Large intestine (tissue), 3 donors: ENCODE data around the gene ACSL3. TPM values are rescaled to one million over a fixed set of nuclear protein-coding genes. Genes with fewer than 3 reads are reported as not detected.

Source experiments
- DNase-seq, 2 donors: peaks; one replicate each; pipeline versions ENCODE4 v3.0.0 to v3.0.0-alpha.2; 2013
- H3K27ac ChIP-seq: one replicate; pipeline ENCODE4 v1.5.1; 2013; ENCODE audit warnings: low read length
- H3K27me3 ChIP-seq: 2 replicates; pipeline ENCODE4 v1.6.1; 2013; ENCODE audit warnings: low read length; ENCODE audit not compliant: control insufficient read depth, insufficient read depth
- H3K36me3 ChIP-seq: 2 replicates; pipeline ENCODE4 v1.6.1; 2013; ENCODE audit warnings: low read length; ENCODE audit not compliant: control insufficient read depth, insufficient read depth
- H3K4me1 ChIP-seq: one replicate; pipeline ENCODE4 v1.6.1; 2013; ENCODE audit warnings: low read length; ENCODE audit not compliant: control insufficient read depth, insufficient read depth
- H3K4me3 ChIP-seq: one replicate; pipeline ENCODE4 v1.5.1; 2013; ENCODE audit warnings: low read length
- H3K9me3 ChIP-seq: one replicate; pipeline ENCODE4 v1.6.1; 2013; ENCODE audit warnings: mild to moderate bottlenecking, low read depth, low read length, moderate library complexity; ENCODE audit not compliant: control insufficient read depth
- WGBS: methylation state at CpG from one replicate; pipeline ENCODE4 v1.1.5; 2013; ENCODE audit warnings: low lambda C conversion rate; ENCODE audit not compliant: insufficient coverage; 5-methylcytosine and 5-hydroxymethylcytosine counted together
- polyA plus RNA-seq: library from polyadenylated mRNA; unstranded; fragments of 120-200 nt; gene quantifications from one replicate; pipeline ENCODE4 v1.2.1, GENCODE V29; 2013

Gene ACSL3
- polyA plus RNA-seq, 1 donor = 34.8 TPM

DNA sequence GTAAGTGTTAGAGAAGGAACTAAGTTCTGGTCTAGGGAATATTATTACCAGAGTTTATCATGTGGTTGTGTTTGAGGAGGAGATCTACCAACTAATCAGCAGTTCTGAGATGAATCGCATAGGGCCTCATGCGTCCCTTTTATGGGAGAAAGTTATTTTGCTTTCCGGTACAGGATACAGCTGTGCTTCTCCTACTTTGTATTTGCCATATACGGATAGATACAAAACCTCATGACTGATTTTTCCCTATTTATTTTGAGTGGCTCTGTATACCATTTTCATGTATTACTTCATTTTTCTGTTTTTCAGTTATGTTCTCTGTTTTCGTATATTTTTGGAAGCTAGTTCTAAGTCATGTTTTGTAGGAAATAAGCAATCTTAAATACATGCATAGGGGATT is 66.8 kb downstream of the ACSL3 start:
- no peaks in the 10 kb centered on the region for H3K9me3 ChIP-seq
- H3K27ac ChIP-seq = no peak overlapping the region
- no peak for DNase-seq
- no peaks in the 10 kb centered on the region for H3K27me3 ChIP-seq
- H3K4me1 ChIP-seq = no peaks in the 10 kb centered on the region
- H3K4me3 ChIP-seq = no peak overlapping the region
- 90% methylated on average over 2 of the region's 5 CpGs for WGBS
- H3K36me3 ChIP-seq = peaks cover 39% of the 10 kb centered on the region

DNA sequence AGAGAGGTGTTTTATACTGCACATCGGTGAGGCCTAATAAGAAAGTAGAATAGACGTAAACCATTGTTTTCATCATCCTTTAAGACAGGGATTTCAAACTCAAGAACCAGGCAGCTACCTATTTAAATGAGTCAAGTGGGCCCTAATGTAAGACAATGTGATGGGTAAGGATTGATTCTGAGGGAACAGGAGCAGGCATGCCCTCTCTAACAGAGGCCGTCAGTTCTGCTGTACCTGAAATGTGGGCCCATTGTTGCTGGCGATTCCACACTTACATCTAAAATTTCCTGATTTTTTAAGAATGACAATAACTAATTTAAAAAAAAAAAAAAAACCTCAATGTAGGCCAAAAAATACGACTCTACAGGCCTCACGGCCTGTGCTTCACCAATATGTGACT is 67.5 kb downstream of the ACSL3 start:
- no peaks in the 10 kb centered on the region for H3K27me3 ChIP-seq
- H3K4me1 ChIP-seq = no peaks in the 10 kb centered on the region
- no peaks in the 10 kb centered on the region for H3K9me3 ChIP-seq
- peaks cover 38% of the 10 kb centered on the region for H3K36me3 ChIP-seq
- H3K27ac ChIP-seq = no peak overlapping the region
- 92% methylated on average over 2 of the region's 6 CpGs for WGBS
- no peak for DNase-seq
- H3K4me3 ChIP-seq = no peak overlapping the region

DNA sequence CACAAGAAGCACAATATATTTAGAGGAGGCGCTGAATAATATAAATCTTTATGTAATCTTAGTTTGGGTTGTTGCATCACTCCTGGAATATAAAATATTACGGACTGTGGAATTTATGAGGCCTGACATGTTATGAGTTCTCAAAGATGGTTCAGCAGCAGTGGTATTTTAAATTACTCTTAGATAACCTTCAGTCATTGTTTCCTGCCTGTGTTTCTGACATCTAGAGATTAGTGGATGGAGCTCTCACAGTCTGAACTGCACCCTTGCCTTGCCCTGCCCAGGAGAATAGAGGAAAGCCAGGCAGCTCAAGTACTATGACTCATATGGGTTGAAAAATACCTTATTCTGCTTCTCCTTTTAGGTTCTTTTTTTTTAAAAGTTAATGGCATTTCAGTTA is 70.0 kb downstream of the ACSL3 start:
- Histone ChIP-seq H3K4me1 (no peaks in the 10 kb centered on the region), H3K9me3 (no peaks in the 10 kb centered on the region), H3K36me3 (peaks cover 41% of the 10 kb centered on the region), H3K27ac (no peak overlapping the region), H3K4me3 (no peak overlapping the region), H3K27me3 (no peaks in the 10 kb centered on the region)
- no peak for DNase-seq
- WGBS = 67% methylated on average over 1 of the region's 2 CpGs

DNA sequence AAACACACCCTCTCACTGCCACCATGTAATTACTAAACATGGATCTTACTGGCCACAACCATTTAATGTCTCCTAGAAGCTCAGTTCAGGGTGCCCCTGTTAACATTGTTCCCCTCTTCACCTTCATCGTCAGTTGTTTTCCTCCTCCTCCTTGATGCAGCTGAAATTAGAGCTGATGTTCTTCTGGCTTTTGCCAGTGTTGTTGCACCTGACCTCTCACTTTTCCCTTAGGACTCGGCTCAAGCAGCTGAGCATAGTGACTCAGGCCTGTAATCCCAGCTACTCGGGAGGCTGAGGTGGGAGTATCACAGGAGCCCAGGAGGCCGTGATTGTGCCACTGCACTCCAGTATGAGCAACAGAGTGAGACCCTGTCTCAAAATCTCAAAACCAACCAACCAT is 70.8 kb downstream of the ACSL3 start:
- no peaks in the 10 kb centered on the region for H3K9me3 ChIP-seq
- H3K36me3 ChIP-seq = peaks cover 41% of the 10 kb centered on the region
- no peaks in the 10 kb centered on the region for H3K27me3 ChIP-seq
- no peaks in the 10 kb centered on the region for H3K4me1 ChIP-seq
- H3K27ac ChIP-seq = no peak overlapping the region
- WGBS = no CpG with 5 or more reads among the region's 4 CpGs
- DNase-seq = no peak
- H3K4me3 ChIP-seq = no peak overlapping the region

DNA sequence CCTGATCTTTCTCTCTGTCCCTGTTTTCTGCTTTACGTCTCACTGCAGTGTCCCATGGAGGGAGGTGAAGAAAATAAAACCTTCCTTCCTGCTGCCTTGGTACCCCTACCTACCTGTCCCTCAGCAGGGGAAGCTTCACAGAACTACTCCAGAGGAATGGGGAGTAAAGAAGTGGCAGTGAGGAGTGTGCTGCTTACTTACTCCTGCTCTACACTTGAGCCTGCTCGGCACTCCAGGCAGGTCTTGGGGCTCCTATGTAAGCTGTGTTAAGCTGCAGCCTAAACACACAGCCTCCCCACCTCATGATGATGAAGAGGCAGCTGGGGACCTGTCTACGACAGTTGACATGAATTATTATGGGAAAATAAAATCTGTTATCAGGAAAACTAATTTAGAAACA is 72.6 kb downstream of the ACSL3 start:
- Histone ChIP-seq H3K4me3 (no peak overlapping the region), H3K27me3 (no peaks in the 10 kb centered on the region), H3K4me1 (no peaks in the 10 kb centered on the region), H3K27ac (no peak overlapping the region), H3K9me3 (peaks cover 8% of the 10 kb centered on the region), H3K36me3 (peaks cover 33% of the 10 kb centered on the region)
- no peak for DNase-seq
- WGBS = 100% methylated on average over 1 of the region's 3 CpGs

DNA sequence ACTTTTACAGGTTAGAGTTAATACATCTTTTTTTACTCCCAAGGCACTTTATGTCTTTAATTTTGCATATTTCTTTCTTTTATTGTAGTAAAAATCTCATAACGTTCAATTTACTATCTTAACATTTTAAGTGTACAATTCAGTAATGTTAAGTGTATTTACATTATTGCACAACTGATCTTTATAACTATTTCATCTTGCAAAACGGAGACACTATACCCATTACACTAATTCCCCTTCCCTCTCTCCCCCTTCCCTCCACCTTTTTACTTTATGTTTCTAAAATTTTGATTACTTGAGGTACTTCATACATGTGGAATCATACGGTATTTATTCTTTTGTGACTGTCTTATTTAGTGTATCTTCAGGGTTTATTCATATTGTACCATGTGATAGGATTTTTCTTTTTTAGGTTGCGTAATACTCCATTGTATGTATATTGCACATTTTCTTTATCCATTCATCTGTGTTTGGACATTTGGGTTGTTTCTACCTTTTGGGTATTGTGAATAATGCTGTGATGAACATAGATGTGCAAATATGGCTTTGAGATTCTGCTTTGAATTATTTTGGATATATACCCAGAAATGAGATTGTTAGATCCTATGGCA is 75.0 kb downstream of the ACSL3 start:
- WGBS = 89% methylated on average over 3 of the region's 4 CpGs
- H3K27ac ChIP-seq = no peak overlapping the region
- no peaks in the 10 kb centered on the region for H3K27me3 ChIP-seq
- H3K36me3 ChIP-seq = peaks cover 37% of the 10 kb centered on the region
- no peaks in the 10 kb centered on the region for H3K4me1 ChIP-seq
- H3K4me3 ChIP-seq = no peak overlapping the region
- DNase-seq = no peak
- peaks cover 13% of the 10 kb centered on the region for H3K9me3 ChIP-seq

DNA sequence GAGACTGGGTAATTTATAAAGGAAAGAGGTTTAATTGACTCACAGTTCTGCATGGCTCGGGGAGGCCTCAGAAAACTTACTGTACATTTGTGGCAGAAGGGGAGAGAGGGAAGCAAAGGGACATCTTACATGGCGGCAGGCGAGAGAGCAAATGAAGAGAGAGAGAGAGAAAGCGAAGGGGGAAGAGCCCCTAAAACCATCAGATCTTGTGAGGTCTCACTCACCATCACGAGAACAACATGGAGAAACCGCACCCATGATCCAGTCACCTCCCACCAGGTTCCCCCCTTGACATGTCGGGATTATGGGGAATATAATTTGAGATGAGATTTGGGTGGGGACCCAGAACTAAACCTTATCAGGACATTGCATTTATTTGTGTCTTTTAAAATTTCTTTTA is 75.9 kb downstream of the ACSL3 start:
- Histone ChIP-seq H3K4me1 (no peaks in the 10 kb centered on the region), H3K27me3 (no peaks in the 10 kb centered on the region), H3K27ac (no peak overlapping the region), H3K9me3 (peaks cover 13% of the 10 kb centered on the region), H3K36me3 (peaks cover 33% of the 10 kb centered on the region), H3K4me3 (no peak overlapping the region)
- WGBS = 100% methylated on average over 1 of the region's 7 CpGs
- no peak for DNase-seq

DNA sequence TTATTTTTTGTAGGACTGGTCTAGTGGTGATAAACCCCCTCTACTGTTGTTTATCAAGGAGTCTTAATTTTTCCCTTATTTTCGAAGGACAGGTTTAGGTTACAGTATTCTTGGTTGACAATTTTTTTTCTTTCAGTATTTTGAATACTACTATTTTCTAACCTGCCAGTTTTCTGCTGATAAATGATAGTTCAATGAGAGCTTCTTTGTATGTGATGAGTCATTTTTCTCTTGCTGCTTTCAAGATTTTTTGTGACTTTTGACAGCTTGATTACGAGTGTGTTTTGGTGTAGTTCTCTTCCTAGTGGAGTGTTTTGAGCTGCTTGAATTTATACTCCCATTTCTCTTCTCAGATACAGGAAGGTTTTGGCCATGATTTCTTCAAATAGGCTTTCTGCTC is 77.5 kb downstream of the ACSL3 start:
- no peak for DNase-seq
- H3K36me3 ChIP-seq = peaks cover 24% of the 10 kb centered on the region
- WGBS = 100% methylated on average over 1 of the region's 2 CpGs

DNA sequence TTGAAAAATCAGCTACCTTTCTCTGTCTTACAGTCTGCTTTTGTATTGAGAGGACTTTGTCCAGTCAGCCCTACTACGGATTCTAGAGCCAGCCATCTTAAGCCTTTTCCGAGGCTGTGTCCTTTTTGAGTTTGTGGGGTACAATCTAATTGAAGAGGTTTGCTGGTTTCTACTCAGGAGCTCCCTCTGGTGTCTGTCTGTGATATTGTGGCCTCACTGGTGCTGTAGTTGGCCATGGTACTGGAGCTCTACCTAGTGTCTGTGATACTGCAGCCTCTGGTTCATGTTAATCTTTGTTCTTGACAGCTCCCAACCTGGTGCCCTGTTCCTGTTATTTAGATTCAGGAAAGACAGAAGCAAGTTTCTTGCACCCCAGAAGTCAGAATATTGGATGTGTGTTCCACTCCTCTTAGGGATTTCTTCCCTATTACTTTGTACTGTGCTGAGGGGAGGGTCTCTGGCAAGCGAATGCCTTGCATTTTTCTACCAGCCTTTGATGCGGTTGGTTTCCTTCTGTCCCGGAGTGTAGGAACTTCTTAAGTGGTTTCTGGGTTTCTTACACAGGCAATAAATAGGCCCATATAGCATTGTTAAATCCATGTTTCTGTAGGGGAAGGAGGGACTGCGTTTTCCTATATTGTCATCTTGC is 78.5 kb downstream of the ACSL3 start:
- peak; percentile 12 to 26 for DNase-seq
- Histone ChIP-seq H3K4me3 (no peak overlapping the region), H3K27ac (no peak overlapping the region), H3K4me1 (no peaks in the 10 kb centered on the region), H3K36me3 (peaks cover 20% of the 10 kb centered on the region), H3K27me3 (no peaks in the 10 kb centered on the region), H3K9me3 (peaks cover 13% of the 10 kb centered on the region)
- 60% methylated on average over 1 of the region's 6 CpGs for WGBS

More for the DNA sequence above, 77.5 kb downstream of the ACSL3 start:
- Histone ChIP-seq H3K9me3 (peaks cover 13% of the 10 kb centered on the region), H3K27ac (no peak overlapping the region), H3K4me3 (no peak overlapping the region), H3K4me1 (no peaks in the 10 kb centered on the region), H3K27me3 (no peaks in the 10 kb centered on the region)

DNA sequence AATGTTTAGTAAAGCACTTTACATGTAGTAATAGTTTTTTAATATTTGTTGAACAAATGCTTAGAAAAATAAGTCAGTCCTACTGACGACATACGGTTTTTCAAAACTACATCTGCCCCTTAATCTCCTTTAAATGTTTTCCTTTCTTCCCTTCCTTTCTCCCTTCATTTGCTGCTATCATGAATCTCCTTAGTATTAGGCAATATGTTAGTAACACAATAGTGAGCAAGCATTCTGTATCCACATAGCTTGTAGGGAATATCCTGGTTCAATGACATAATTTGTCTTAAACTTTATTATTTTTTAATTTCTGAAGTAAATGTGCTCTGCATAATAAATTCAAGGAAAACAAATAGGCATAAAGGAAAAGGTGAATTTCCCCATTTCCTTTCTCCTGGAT is 79.1 kb downstream of the ACSL3 start:
- Histone ChIP-seq H3K36me3 (peaks cover 14% of the 10 kb centered on the region), H3K27ac (no peak overlapping the region), H3K9me3 (peaks cover 13% of the 10 kb centered on the region), H3K4me3 (no peak overlapping the region), H3K4me1 (no peaks in the 10 kb centered on the region), H3K27me3 (no peaks in the 10 kb centered on the region)
- WGBS = 100% methylated on average over 2 of the region's 2 CpGs
- DNase-seq = no peak

DNA sequence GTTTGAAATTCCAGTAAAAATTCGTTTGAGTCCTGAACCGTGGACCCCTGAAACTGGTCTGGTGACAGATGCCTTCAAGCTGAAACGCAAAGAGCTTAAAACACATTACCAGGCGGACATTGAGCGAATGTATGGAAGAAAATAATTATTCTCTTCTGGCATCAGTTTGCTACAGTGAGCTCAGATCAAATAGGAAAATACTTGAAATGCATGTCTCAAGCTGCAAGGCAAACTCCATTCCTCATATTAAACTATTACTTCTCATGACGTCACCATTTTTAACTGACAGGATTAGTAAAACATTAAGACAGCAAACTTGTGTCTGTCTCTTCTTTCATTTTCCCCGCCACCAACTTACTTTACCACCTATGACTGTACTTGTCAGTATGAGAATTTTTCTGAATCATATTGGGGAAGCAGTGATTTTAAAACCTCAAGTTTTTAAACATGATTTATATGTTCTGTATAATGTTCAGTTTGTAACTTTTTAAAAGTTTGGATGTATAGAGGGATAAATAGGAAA is 80.7 kb downstream of the ACSL3 start:
- 92% methylated on average over 4 of the region's 7 CpGs for WGBS
- no peak for DNase-seq
- Histone ChIP-seq H3K4me3 (no peak overlapping the region), H3K27ac (no peak overlapping the region), H3K36me3 (peaks cover 10% of the 10 kb centered on the region), H3K27me3 (no peaks in the 10 kb centered on the region), H3K9me3 (peaks cover 13% of the 10 kb centered on the region), H3K4me1 (no peaks in the 10 kb centered on the region)
